ENCODE measurements around the gene CLPTM1L. TPM values are rescaled to one million over a fixed set of nuclear protein-coding genes. Genes with fewer than 3 reads are reported as not detected.

CLPTM1L gene
- 249 and 357 TPM in 2 replicates for total RNA-seq

DNA sequence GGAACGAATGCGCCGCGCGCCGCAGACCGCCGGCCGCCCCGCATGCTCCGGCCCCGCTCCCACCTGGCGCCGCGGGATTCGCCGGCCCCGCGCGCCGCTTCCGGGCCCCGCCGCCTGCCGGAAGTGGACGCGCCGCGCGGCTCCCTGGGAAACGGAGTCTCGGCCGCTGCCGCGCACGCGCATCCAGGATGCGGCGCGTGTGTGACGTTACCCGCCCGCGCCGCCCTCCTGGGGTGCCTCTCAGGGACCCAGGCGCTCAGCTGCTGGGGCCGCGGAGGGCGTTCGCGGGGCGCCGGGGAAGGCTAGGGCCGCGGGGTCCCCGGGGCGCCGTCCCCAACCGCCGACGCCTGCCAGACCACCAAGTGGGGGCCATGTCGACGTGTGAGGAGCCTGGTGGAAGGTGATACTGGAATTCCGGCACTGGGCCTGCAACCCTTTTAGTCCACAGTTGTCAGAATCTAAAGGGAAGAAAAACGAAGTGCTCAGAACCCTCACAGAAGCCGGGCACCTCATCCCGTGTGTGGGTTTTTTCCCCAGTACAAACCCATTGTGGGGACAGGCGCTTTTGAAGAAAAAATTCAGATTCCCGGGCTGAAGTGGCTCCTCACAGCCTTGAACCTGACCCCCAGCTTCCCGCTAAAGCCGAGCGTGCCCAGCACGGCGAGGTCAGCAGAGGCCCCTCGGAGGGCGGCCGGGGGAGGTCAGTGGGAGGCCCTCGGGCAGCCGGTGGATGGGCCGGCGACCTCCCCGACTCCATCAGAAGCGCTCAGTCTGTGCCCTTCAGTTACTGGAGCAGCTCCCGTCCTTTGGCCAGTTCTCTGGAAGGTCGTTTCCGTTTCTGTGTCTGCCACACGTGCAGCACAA is at the start of gene CLPTM1L:
Gene CLPTM1L, minus strand, starts transcription at position 125 of the 864 bp plus-strand sequence. CDS start 258 bp downstream, outside the sequence.

GRCh38 chr5:1294835-1295649 is 49.9 kb downstream of the CLPTM1L start, which contains the start of gene TERT:
TSS of gene TERT (minus strand) at chr5:1295068. CDS start at chr5:1294989, 79 bp downstream.

Other genes with a start within 250 kb of the CLPTM1L start
- gene SLC12A7, start 233.0 kb downstream of the CLPTM1L start, total RNA-seq, result 13.5 and 16.1 TPM in 2 replicates
- not detected in 2 replicates for gene SLC6A19, start 143.5 kb downstream of the CLPTM1L start, total RNA-seq
- gene SLC6A18, start 119.7 kb downstream of the CLPTM1L start, total RNA-seq, result not detected in 2 replicates
- not detected in 2 replicates for gene TERT, start 50.0 kb downstream of the CLPTM1L start, total RNA-seq
- gene SLC6A3, start 100.3 kb upstream of the CLPTM1L start, total RNA-seq, result under 0.01 TPM in 1 of 2 replicates, not detected in the other
- gene LPCAT1, start 178.9 kb upstream of the CLPTM1L start, total RNA-seq, result 45.7 and 73.4 TPM in 2 replicates